ENCODE data around the gene DPF3.

GRCh38 chr14:72879431-72879830 lies 14.5 kb downstream of the DPF3 start:
- TF ChIP-seq YY1 (IDR thresholded peaks at IDR 0.05; ENCODE audit: insufficient read depth, insufficient read length) (no peak), ZNF274 (IDR thresholded peaks at IDR 0.05; ENCODE audit: low read depth, low read length) (no peak), SUZ12 (IDR thresholded peaks at IDR 0.05; ENCODE audit: extremely low read depth, insufficient read depth, insufficient read length) (no peak)
